ENCODE measurements around the gene COL23A1. TPM values are rescaled to one million over a fixed set of nuclear protein-coding genes. Genes with fewer than 3 reads are reported as not detected.
"Not testable (repeated sequence)": the region's sequence is repeated elsewhere in the genome, so short reads cannot be mapped to it uniquely, and the experiment has no call there.

Gene COL23A1
- total RNA-seq, 1 experiment from 2014 or later: not detected

- no peak for DNase-seq (ENCODE audit: low spot score)
Observed at GRCh38 chr5:178271231-178271630, 319.0 kb downstream of the COL23A1 start.

DNA sequence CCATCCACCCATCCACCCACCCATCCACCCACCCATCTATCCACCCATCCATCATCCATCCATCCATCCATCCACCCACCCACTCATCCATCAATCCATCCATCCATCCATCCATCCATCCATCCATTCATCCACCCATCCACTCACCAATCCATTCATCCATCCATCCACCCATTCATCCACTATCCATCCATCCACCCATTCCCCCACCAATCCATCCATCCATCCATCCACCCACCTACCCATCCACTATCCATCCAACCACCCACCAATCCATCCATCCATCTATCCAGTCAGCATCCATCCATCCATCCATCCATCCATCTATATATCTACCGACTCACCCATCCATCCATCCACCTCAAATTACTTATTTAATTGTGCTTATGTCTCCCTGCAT lies 320.7 kb downstream of the COL23A1 start:
- no peak for DNase-seq (ENCODE audit: low spot score)

DNA sequence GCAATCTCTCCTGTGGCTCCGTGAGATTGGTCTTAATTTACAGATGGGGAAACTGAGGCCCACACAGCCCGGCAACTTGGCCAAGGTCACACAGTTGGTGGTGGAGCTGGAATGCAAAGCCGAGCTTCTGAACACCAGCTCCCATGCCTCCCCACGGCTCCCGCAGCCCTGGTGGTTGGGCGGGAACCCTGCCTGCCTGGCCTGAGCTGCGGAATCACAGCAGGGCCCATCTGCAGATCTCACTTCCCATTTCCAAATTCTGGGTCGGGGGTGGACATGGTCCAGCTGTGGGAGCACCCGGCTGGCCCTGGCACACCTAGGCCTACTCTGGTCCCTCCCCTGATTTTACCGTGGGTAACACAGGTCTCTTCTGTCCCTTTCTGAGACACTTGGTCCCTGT lies 322.3 kb downstream of the COL23A1 start:
- no peak for DNase-seq (ENCODE audit: low spot score)

DNA sequence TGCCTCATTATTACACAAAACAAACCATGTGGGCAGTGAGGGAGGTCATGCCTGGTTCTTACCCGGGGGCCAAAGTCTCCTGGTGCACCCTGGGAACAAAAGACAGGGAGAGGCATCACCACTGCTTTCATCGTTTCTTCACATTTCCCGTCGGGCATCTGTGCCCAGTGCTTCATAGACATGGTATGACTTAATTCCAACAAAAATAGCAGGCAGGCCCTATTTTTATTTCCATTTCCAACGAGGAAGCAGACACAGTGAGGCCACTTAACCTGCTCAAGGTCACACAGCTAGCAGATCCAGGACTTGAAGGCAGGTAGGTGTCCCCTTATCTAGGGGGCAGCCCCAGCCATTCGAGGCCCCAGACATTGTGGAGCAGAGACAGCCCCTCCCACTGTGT lies 322.9 kb downstream of the COL23A1 start:
- no peak for DNase-seq (ENCODE audit: low spot score)

- DNase-seq (ENCODE audit: low spot score): no peak
Observed at GRCh38 chr5:178266581-178266980, 323.6 kb downstream of the COL23A1 start.

- no peak for DNase-seq (ENCODE audit: low spot score)
Observed at GRCh38 chr5:178265746-178266145, 324.4 kb downstream of the COL23A1 start.

DNA sequence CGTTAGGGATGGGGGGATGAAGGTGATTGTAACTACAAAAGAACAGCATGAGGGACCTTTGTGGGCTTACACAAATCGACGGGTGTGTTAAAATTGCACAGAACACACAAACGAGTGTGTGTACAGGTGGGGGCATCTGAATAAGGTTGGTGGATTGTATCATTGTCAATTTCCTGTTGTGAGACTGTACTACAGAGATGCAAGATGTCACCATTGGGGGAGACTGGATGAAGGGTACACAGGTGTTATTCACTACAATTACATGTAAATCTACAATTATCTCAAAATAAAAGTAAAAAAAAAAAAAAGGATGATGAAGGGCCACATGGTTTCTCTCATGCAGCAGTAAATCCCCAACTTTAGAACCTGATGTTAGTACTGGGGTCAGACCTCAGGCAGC lies 326.1 kb downstream of the COL23A1 start:
- no peak for DNase-seq (ENCODE audit: low spot score)

DNA sequence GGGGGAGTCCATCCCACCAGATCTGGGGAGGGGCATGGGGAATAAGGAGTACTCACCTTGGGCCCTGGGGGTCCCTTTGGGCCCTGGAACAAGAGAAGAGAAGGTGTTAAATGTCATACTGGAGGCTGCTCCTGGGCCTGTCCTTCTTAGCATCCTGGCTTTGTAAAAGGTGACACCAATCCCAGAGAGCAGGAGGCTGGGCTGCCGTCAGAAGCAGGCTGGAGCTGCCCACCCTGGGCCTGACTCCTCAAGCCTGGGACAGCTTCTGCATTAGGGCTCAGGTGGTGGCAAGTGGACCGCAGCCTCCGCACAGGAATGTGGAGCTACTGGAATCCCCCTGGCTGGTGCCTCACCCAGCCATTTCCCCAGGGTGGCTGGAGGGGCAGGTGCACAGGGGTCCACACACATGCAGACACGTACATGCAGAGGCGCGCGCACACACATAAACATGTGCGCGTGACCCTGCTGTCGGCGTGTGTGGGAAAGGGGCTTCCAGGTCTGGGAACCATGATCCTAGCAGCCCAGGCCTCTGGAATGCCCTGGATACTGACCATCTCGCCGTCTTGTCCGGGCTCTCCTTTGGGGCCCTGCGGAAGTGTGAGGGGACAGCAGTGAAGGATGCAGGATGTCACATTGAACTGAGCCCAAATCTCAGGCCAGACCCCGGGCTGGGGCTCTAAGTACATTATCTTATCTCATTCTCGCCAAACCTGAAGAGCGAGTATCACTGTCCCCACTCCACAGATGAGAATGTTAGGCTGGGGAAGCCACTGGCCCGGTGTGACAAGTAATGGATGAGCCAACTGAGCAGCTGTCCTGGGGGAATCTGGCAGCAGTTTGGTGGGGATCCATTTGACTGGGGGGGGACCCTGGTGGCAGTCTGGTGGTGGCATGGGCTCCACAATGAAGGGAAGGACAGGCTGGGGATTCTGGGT lies 328.3 kb downstream of the COL23A1 start:
- no peak for DNase-seq (ENCODE audit: low spot score)

GRCh38 chr5:178259623-178260536 lies 330.3 kb downstream of the COL23A1 start:
- no peak for DNase-seq (ENCODE audit: low spot score)

- no peak for DNase-seq (ENCODE audit: low spot score)
Observed at GRCh38 chr5:178257650-178258049, 332.5 kb downstream of the COL23A1 start.

GRCh38 chr5:178256746-178257145 lies 333.4 kb downstream of the COL23A1 start:
- DNase-seq (ENCODE audit: low spot score): no peak

GRCh38 chr5:178253632-178254031 lies 336.6 kb downstream of the COL23A1 start:
- not testable (repeated sequence) for DNase-seq (ENCODE audit: low spot score)

GRCh38 chr5:178252258-178252657 lies 337.9 kb downstream of the COL23A1 start:
- no peak for DNase-seq (ENCODE audit: low spot score)

- DNase-seq (ENCODE audit: low spot score): no peak
Observed at GRCh38 chr5:178250263-178250662, 339.9 kb downstream of the COL23A1 start.

GRCh38 chr5:178249191-178249989 lies 340.8 kb downstream of the COL23A1 start:
- DNase-seq (ENCODE audit: low spot score): no peak

- no peak for DNase-seq (ENCODE audit: low spot score)
Observed at GRCh38 chr5:178248750-178249149, 341.4 kb downstream of the COL23A1 start.

GRCh38 chr5:178247481-178248456 lies 342.4 kb downstream of the COL23A1 start:
- no peak for DNase-seq (ENCODE audit: low spot score)

GRCh38 chr5:178246624-178247279 lies 343.4 kb downstream of the COL23A1 start:
- DNase-seq (ENCODE audit: low spot score): no peak

GRCh38 chr5:178245389-178245788 lies 344.8 kb downstream of the COL23A1 start:
- DNase-seq (ENCODE audit: low spot score): no peak

DNA sequence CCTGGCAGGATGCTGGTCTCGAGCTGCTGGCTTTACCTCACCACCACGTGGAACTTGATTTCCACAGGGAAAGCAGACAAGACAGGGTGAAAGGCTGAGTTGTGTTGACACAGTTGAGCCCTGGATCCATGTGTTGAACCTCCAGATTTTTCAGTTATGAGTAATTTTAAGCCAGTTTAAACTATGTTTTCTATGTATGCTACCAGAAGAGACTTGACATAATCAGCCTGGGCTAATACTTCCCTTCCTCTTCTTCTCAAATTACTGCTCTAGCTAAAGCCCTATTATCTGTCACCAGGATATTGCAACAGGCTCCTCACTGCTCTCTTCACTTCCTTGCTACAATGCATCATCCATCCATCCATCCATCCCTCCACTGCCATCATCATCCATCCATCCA lies 345.6 kb downstream of the COL23A1 start:
- no peak for DNase-seq (ENCODE audit: low spot score)

Measured in A172 (cell line).